Nephron (organoid): ENCODE results near the gene STEAP1B.
A peak's percentile ranks its signal among the peaks of the same experiment; 100 is the strongest.

Experiments
- H3K27ac Mint-ChIP-seq, 3 experiments: 2 replicates each; pipeline ENCODE4 v1.8.0; 2020; ENCODE audit warnings: mixed read lengths in 3 of 3, mild to moderate bottlenecking in 2 of 3, moderate library complexity in 1 of 3
- H3K27me3 Mint-ChIP-seq: 2 replicates; pipeline ENCODE4 v1.8.0; 2021; ENCODE audit warnings: low read depth, mild to moderate bottlenecking, moderate library complexity, mixed read lengths
- H3K36me3 Mint-ChIP-seq: 2 replicates; pipeline ENCODE4 v1.8.0; 2020; ENCODE audit warnings: low read depth, mixed read lengths
- H3K4me1 Mint-ChIP-seq: 2 replicates; pipeline ENCODE4 v1.8.0; 2020; ENCODE audit warnings: mixed read lengths
- H3K4me3 Mint-ChIP-seq, 3 experiments: 2 replicates each; pipeline ENCODE4 v1.8.0; 2020; ENCODE audit warnings: mild to moderate bottlenecking in 3 of 3, mixed read lengths in 3 of 3, moderate library complexity in 2 of 3
- H3K9me3 Mint-ChIP-seq: 2 replicates; pipeline ENCODE4 v1.8.0; 2020; ENCODE audit warnings: mixed read lengths
- TF ChIP-seq, protein P1 (sequence below), 3 experiments: fragments of 200-600 bp; sonication (generic); IDR thresholded peaks; one replicate each; pipeline ENCODE4 v1.5.0; 2021; ENCODE audit warnings: antibody characterized with exemption in 3 of 3; ENCODE audit not compliant: unreplicated experiment in 3 of 3

STEAP1B gene

DNA sequence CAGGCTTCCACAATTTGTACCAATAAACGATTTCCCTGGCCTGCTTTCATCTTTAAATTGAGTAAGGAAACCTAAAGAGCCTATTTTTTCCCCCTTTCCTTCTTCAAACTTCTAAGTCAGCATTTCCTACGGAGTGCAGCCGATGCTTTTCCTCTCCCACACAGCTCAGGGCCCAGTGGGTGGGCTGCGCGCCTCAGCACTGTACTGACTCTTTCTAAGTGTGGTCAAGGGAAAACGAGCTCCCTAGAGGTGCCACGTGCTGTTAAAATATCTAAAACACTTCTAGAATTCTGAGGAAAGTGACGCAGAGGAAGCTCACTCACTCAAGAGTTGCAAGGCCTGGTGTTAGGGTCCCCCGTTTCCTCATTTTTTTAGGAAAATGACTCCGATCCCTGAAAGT is 29.0 kb downstream of the STEAP1B start:
- H3K27me3 Mint-ChIP-seq: no peaks in the 10 kb centered on the region
- peak overlapping the region; percentile 52 to 66 (median 65) for H3K27ac Mint-ChIP-seq
- H3K9me3 Mint-ChIP-seq: no peaks in the 10 kb centered on the region
- TF ChIP-seq, protein P1, sequence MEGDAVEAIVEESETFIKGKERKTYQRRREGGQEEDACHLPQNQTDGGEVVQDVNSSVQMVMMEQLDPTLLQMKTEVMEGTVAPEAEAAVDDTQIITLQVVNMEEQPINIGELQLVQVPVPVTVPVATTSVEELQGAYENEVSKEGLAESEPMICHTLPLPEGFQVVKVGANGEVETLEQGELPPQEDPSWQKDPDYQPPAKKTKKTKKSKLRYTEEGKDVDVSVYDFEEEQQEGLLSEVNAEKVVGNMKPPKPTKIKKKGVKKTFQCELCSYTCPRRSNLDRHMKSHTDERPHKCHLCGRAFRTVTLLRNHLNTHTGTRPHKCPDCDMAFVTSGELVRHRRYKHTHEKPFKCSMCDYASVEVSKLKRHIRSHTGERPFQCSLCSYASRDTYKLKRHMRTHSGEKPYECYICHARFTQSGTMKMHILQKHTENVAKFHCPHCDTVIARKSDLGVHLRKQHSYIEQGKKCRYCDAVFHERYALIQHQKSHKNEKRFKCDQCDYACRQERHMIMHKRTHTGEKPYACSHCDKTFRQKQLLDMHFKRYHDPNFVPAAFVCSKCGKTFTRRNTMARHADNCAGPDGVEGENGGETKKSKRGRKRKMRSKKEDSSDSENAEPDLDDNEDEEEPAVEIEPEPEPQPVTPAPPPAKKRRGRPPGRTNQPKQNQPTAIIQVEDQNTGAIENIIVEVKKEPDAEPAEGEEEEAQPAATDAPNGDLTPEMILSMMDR (IDR thresholded peaks at IDR 0.05; ENCODE audit: unreplicated experiment in 3 of 3): no peak
- H3K4me3 Mint-ChIP-seq: no peak overlapping the region
- peaks cover 5% of the 10 kb centered on the region for H3K4me1 Mint-ChIP-seq
- no peaks in the 10 kb centered on the region for H3K36me3 Mint-ChIP-seq

DNA sequence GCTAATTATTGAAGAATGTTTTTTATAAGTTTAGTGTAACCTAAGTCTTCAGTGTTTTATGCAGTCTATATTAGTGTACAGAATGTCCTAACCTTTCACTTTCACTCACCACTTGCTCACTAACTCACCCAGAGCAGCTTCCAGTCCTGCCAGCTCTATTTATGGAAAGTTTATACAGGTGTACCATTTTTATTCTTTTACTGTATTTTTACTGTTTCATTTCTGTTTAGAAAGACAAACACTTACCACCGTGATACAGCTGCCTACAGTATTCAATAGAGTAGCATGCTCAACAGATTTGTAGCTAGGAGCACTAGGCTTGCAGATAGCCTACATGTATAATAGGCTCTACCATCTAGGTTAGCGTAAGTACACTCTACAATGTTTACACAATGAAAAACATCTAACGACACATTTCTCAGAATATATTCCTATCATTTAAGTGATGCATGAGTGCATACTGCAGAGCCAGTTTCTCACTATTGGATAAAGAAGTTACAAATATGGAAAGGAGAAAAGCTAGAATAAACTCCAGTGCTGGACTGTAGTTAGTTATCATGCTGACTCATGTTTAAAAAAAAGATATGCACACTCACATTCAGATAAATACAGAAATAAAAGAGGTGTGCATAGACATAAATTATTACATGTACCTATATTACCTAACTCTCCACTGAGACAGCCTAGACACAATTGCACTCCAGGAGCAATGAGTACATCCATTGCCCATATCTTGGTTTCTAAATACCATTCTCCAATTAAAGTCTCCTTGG is 30.4 kb downstream of the STEAP1B start:
- Mint-ChIP-seq H3K27me3 (no peaks in the 10 kb centered on the region), H3K36me3 (no peaks in the 10 kb centered on the region), H3K4me1 (peaks cover 5% of the 10 kb centered on the region), H3K4me3 (no peak overlapping the region), H3K27ac (no peak overlapping the region), H3K9me3 (no peaks in the 10 kb centered on the region)
- TF ChIP-seq, protein P1 (IDR thresholded peaks at IDR 0.05; ENCODE audit: unreplicated experiment in 3 of 3): no peak

DNA sequence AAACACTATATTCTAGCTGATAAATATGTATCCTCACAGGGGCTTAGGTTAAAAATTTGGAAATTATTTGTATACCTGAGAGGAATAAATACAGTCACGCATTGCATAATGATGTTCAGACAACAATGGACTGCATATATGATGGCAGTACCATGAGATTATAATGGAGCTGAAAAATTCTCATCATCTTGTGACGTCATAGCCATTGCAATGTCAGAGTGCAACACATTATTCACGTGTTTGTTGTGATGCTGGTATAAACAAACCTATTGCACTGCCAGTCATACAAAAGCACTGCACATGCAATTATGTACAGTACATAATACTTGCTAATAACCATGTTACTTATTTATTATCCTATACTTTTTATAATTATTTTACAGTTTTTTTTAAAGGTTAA is 31.4 kb downstream of the STEAP1B start:
- no peaks in the 10 kb centered on the region for H3K9me3 Mint-ChIP-seq
- H3K36me3 Mint-ChIP-seq: no peaks in the 10 kb centered on the region
- no peak overlapping the region for H3K4me3 Mint-ChIP-seq
- H3K27ac Mint-ChIP-seq: no peak overlapping the region
- H3K27me3 Mint-ChIP-seq: no peaks in the 10 kb centered on the region
- H3K4me1 Mint-ChIP-seq: peaks cover 5% of the 10 kb centered on the region
- TF ChIP-seq, protein P1 (IDR thresholded peaks at IDR 0.05; ENCODE audit: unreplicated experiment in 3 of 3): no peak

DNA sequence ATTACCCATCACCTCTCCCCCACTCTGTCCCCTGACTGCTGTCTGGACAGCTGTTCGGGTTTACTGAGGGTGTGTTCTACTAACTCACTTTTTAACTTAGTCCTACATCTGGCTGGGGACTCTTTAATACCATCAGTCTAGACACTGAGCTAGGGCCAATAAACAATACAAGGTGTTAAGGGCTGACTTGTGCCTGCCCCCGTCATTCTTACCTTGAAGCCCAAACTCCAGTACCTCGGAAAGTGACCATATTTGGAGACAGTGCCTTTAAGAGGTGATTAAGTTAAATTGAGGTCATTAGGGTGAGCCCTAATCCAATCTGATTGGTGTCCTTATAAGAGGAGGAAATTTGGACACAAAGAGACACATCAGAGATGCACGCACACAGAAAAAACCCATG is 35.7 kb downstream of the STEAP1B start:
- Mint-ChIP-seq H3K36me3 (no peaks in the 10 kb centered on the region), H3K4me1 (no peaks in the 10 kb centered on the region), H3K27ac (no peak overlapping the region), H3K4me3 (no peak overlapping the region), H3K9me3 (peaks cover 2% of the 10 kb centered on the region), H3K27me3 (no peaks in the 10 kb centered on the region)
- TF ChIP-seq, protein P1 (IDR thresholded peaks at IDR 0.05; ENCODE audit: unreplicated experiment in 3 of 3): no peak

DNA sequence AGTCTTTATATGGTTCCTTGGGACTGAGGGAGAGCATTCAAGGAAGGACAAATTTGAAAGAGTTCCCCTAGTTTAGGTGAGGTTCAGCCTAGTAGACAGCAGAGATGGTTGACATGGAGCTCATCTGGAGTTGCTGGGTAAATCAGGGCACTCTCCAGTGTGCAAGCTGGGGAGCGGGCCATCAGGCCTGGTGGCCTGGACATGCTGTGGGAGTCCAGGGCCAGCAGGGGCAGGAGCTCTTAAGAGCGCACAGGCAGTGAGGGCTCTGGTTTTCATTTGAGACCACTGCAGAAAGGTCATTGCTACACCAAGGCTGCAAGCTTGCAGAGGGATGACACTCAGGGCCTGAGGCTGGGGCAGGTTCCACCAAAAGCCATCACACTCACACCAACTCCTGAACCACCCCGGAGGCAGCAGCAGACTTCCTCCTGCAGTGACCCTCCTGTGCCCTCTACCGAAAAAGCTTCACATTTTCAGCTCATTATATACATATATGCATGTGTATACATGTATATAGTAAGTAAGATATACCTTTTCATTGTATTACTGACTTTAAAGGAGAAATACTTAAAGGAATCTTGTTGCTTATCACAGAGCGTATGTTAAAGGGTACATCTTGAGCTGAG is 39.5 kb downstream of the STEAP1B start:
- H3K27ac Mint-ChIP-seq: no peak overlapping the region
- TF ChIP-seq, protein P1 (IDR thresholded peaks at IDR 0.05; ENCODE audit: unreplicated experiment in 3 of 3): no peak
- H3K36me3 Mint-ChIP-seq: no peaks in the 10 kb centered on the region
- peaks cover 2% of the 10 kb centered on the region for H3K9me3 Mint-ChIP-seq
- H3K27me3 Mint-ChIP-seq: no peaks in the 10 kb centered on the region
- H3K4me1 Mint-ChIP-seq: no peaks in the 10 kb centered on the region
- H3K4me3 Mint-ChIP-seq: no peak overlapping the region

DNA sequence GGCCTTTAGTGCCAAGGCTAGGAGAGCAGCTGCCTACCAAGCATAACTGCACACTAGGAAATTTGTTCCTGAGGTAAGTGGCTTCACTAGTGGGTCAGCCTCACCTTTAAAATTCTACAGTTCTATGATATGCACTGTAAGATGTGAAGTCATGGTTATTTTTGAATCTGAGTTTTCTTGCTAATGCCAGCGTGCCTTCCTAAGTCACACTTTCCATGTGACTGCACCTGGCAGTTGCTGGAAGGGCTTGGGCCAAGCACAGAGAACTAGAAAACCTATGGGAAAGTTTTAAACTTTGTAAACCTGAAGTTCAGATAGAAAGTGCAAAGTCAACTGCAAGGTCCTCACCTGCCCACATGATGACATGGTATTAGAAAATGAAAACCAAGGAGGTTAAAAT is 42.5 kb downstream of the STEAP1B start:
- Mint-ChIP-seq H3K36me3 (no peaks in the 10 kb centered on the region), H3K27ac (no peak overlapping the region), H3K4me1 (peaks cover 8% of the 10 kb centered on the region), H3K9me3 (no peaks in the 10 kb centered on the region), H3K27me3 (peaks cover under 1% of the 10 kb centered on the region), H3K4me3 (no peak overlapping the region)
- TF ChIP-seq, protein P1 (IDR thresholded peaks at IDR 0.05; ENCODE audit: unreplicated experiment in 3 of 3): no peak
